ENCODE measurements around the gene SSR1. TPM values are rescaled to one million over a fixed set of nuclear protein-coding genes. Genes with fewer than 3 reads are reported as not detected.
A peak's percentile ranks its signal among the peaks of the same experiment; 100 is the strongest.

Gene SSR1
- total RNA-seq, 1 donor: 205 TPM

DNA sequence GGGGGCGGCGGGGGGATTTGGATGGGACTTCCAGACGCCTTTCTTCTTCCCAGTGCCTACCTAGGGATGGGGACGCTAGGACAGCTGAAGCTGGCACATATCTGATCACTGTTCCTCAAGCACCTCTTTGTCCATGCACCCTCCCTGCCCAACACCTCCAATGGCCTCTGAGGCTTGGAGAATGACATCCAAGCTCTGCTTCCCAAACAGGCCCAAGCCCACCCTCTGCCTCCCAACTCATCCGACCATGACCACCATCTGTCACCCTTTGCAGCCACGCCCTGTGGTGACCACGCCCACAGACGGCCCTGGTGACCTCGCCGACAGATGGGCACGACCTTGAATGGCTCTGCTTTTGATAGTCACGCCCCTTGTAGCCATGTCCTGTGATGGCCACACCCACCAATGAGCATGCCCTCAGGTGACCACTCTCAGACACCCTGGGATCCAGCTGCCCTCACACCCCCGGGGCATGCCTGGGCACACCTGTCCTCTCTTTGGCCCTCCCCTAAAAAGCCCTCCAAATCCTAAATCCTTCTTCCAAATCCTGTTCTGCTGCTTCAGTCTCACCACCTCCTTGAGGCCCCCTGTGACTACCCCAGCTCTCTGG lies 51.0 kb downstream of the SSR1 start:
- DNase-seq (ENCODE audit: low read depth): no peak
- TF ChIP-seq, protein P1, sequence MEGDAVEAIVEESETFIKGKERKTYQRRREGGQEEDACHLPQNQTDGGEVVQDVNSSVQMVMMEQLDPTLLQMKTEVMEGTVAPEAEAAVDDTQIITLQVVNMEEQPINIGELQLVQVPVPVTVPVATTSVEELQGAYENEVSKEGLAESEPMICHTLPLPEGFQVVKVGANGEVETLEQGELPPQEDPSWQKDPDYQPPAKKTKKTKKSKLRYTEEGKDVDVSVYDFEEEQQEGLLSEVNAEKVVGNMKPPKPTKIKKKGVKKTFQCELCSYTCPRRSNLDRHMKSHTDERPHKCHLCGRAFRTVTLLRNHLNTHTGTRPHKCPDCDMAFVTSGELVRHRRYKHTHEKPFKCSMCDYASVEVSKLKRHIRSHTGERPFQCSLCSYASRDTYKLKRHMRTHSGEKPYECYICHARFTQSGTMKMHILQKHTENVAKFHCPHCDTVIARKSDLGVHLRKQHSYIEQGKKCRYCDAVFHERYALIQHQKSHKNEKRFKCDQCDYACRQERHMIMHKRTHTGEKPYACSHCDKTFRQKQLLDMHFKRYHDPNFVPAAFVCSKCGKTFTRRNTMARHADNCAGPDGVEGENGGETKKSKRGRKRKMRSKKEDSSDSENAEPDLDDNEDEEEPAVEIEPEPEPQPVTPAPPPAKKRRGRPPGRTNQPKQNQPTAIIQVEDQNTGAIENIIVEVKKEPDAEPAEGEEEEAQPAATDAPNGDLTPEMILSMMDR (IDR thresholded peaks at IDR 0.05; ENCODE audit: insufficient read depth, low read length): no peak
- H3K4me3 ChIP-seq (ENCODE audit: low read depth, low read length): peak overlapping the region; percentile 86

DNA sequence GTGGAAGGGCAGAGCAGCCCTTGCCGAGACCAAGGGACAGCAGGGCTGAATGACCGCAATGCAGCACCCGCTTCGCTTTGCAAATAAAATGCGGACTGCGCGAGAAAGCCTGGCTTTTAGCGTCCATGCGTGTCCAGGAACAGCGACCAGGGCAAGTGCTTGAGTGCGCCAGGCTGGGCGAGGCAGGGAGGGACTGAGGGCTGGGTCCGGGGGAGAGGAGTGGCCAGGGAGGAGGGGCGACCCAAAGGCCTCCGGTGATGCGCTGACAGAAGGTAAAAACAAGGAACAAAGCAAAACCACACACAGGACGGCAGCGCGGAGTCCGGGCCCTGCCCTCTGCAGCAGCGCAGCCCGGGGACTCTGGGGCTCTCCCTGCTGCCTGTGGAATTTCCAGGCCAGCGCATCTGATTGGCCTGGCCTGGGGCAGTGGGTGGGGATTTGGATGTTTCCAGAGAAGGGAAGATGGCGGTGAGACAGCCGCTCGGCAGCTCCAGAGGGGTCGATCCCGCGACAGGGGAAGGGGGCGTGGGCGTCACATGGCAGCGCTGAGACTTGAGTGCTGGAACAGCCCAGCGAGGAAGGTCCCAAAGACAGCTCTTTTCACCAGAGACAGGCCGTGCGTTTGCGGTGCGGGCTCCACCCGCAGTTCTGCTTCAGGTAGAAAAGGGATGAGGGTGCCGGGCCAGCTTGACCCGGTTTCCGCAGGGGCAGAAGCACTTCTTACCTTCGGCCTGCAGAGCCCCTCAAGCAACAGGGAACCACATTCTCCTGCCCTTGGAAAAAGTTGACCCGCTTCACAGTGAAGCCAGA lies 51.8 kb downstream of the SSR1 start:
- peak; percentile 78 for DNase-seq (ENCODE audit: low read depth)
- peak overlapping the region; percentile 86 for H3K4me3 ChIP-seq (ENCODE audit: low read depth, low read length)
- TF ChIP-seq, protein P1 (IDR thresholded peaks at IDR 0.05; ENCODE audit: insufficient read depth, low read length): no peak

DNA sequence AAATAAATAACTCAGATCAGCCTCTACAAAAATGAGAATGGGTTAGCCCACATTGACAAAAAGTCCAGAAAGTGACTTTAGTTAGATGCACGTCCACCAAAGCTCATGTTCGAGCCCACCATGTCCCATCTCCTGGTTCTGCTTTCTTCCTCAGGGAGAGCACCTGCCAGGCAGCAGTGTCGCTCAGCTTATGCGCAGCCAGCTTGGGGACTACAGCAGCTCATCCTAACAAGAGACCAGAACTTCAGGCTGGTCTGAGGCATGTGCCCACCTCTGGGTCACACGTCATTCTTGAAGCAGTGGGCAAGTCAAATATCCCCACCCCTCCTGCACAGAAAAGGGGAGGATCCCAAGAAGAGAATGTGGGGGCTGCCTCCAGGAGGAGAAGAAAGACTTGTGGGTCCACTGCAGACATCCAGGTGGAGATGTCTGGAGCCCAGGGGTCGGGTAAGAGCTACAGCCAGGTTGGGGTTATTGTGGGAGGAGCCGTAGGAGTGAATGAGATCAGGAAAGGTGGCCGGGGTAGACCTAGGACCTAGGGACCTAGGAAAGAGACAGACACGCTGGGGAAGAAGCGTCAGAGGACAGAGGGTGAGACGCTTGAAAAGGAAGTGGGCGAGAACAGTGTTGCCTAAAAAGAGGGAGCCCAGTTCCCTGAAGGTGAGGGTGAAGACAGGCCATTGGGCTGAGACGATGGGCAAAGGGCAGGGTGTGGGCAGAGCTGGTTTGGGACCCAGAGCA lies 52.5 kb downstream of the SSR1 start:
- DNase-seq (ENCODE audit: low read depth): no peak
- TF ChIP-seq, protein P1 (IDR thresholded peaks at IDR 0.05; ENCODE audit: insufficient read depth, low read length): no peak
- peak overlapping the region; percentile 86 for H3K4me3 ChIP-seq (ENCODE audit: low read depth, low read length)

DNA sequence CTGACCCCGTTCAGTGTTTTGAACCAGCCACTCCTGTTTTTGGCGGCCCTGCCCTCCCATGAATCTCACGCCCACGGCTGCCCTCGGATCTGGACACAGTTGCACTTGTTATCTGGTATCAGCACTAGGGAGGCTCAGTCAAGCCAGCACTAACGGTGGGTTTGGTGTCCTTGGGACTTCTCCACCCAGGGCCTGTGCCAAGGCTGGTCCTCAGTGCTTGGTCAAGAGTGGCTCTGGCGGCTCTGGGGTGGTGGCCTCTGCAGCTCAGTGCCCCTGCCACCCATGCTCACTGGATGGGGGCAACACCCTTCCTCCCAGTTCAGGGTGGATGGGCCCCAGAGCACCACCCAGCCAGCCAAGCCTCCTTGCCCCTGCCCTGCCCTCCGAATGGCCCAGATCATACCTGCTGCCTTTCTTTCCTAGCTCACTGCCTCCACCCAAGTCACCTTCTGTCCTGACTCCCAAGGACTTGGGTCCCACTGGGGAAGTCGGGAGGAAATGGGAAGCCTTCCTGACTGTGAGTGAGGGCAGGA lies 54.7 kb downstream of the SSR1 start:
- TF ChIP-seq, protein P1 (IDR thresholded peaks at IDR 0.05; ENCODE audit: insufficient read depth, low read length): no peak
- no peak overlapping the region for H3K4me3 ChIP-seq (ENCODE audit: low read depth, low read length)
- no peak for DNase-seq (ENCODE audit: low read depth)

DNA sequence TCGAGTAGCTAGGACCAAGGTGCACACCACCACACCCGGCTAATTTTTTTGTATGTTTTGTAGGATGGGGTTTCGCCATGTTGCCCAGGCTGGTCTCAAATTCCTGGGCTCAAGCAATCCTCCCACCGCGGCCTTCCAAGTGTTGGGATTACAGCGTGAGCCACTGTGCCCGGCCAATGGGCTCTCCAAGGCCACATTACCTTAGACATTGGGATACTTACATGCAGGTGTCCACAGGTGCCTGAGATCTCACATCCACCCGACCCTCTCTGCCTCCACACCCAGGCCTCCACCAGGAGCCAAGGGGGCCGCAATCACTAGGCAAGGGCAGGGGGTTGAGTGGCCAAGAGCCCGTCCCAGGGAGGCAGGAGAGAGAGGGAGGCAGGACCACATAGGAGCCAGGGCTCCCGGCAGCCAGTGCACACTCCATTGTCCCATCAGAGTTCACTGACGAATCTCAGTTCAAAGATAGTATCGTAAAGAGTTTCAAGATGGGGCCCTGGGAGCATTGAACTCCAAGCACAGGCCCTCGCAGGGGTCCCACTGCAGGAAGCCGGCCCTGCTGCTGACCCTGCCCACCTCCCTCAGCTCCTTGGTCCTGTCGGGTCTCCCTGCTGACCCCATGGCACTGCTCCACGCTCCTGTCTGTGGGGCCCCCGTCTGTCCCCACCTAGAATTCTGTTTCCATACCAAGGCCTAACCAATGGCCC lies 55.3 kb downstream of the SSR1 start:
- no peak overlapping the region for H3K4me3 ChIP-seq (ENCODE audit: low read depth, low read length)
- no peak for DNase-seq (ENCODE audit: low read depth)
- TF ChIP-seq, protein P1 (IDR thresholded peaks at IDR 0.05; ENCODE audit: insufficient read depth, low read length): no peak

DNA sequence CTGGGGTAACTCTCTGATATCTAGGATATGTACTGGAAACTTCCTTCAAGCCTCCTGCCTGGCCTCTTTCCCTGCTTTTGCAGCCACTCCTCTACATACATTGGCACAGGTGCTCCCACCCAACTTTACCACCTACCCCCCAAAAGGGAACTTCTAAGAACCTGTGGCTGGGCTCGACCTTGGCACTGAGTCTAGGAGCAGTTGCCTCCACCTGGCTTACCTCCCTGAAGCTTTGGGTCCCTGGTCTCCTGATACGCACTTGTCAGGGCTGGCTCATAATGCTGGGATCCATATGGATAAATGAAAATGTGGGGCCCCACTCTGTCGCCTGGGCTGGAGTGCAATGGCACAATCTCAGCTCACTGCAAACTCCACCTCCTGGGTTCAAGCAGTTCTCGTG lies 56.2 kb downstream of the SSR1 start:
- DNase-seq (ENCODE audit: low read depth): no peak
- TF ChIP-seq, protein P1 (IDR thresholded peaks at IDR 0.05; ENCODE audit: insufficient read depth, low read length): no peak
- H3K4me3 ChIP-seq (ENCODE audit: low read depth, low read length): no peak overlapping the region
